Gastrocnemius medialis (tissue), 4 donors: Measurements from ENCODE around the gene CFAP65.

ENCODE experiments used
- POLR2A ChIP-seq, 2 donors: fragments of 450-650 bp; IDR thresholded peaks; one replicate each; pipeline ENCODE4 v1.6.1; 2017; ENCODE audit warnings: antibody characterized with exemption in 2 of 2, mild to moderate bottlenecking in 2 of 2, moderate library complexity in 2 of 2
- TF ChIP-seq, protein P1 (sequence below), 5 experiments: fragments of 450-650 bp in 3 of 5; fragments of 200-600 bp in 2 of 5; sonication (generic) in 2 of 5; IDR thresholded peaks in 4 of 5; conservative IDR thresholded peaks in 1 of 5; 1 replicate in 4 of 5; 2 replicates in 1 of 5; pipeline ENCODE4 v1.5.1; 2016 to 2019; ENCODE audit warnings: antibody characterized with exemption in 5 of 5, mild to moderate bottlenecking in 3 of 5, moderate library complexity in 3 of 5

DNA sequence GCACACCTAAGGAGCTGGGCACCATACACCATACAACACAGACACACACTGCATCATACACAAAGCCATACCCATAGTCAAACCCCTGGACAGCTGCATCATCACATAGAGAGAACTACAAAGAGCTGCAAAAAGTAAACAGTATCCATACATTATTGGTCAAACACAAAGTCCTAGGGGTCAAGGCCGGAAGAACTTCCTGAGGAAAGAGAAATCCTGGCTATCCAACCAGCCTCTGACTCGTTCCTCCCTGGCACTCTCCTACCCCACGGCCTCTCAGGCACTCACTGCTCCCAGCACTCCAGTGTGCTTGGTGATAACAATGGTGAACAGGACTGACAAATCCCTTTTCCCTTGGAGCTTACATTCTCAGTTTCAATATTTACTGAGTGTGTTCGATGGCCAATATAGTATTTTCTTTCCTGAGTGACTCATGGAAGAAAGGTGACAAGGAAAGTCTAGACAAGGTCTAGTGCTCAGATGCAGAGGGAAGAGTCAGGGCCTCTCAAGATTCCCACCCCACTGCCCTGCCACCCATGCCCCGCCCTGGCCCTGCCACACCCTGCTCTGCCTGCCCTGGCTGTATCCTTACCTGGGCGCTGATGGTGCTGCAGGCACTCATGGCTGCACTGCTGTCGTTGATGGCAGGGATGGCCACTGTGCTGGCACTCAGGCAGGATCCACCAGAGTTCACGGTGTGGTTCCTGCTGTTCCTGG lies 3.4 kb downstream of the CFAP65 start:
- TF ChIP-seq, protein P1, sequence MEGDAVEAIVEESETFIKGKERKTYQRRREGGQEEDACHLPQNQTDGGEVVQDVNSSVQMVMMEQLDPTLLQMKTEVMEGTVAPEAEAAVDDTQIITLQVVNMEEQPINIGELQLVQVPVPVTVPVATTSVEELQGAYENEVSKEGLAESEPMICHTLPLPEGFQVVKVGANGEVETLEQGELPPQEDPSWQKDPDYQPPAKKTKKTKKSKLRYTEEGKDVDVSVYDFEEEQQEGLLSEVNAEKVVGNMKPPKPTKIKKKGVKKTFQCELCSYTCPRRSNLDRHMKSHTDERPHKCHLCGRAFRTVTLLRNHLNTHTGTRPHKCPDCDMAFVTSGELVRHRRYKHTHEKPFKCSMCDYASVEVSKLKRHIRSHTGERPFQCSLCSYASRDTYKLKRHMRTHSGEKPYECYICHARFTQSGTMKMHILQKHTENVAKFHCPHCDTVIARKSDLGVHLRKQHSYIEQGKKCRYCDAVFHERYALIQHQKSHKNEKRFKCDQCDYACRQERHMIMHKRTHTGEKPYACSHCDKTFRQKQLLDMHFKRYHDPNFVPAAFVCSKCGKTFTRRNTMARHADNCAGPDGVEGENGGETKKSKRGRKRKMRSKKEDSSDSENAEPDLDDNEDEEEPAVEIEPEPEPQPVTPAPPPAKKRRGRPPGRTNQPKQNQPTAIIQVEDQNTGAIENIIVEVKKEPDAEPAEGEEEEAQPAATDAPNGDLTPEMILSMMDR (IDR thresholded peaks at IDR 0.05 in 4 of 5, conservative IDR thresholded peaks at IDR 0.05 in 1 of 5) = no peak
- no peak for TF ChIP-seq POLR2A (IDR thresholded peaks at IDR 0.05)
